Prostate gland (tissue), 2 donors: Measurements from ENCODE around the gene CIRBP. TPM values are rescaled to one million over a fixed set of nuclear protein-coding genes. Genes with fewer than 3 reads are reported as not detected.

ENCODE experiments used
- DNase-seq: peaks from one replicate; pipeline ENCODE4 v3.0.0-alpha.2; 2019; ENCODE audit warnings: low spot score
- H3K27ac ChIP-seq, 2 donors: fragments of 200-600 bp; sonication (generic); 2 replicates each; pipeline ENCODE4 v1.5.1; 2017 to 2019
- H3K27me3 ChIP-seq: fragments of 200-600 bp; sonication (generic); replicated peaks from 2 replicates; pipeline ENCODE4 v1.5.1; 2019; ENCODE audit not compliant: insufficient read depth
- H3K36me3 ChIP-seq, 2 donors: fragments of 200-600 bp; sonication (generic); 1 replicate in 1 of 2; 2 replicates in 1 of 2; pipeline versions ENCODE4 v1.5.1 to v1.8.1; 2017 to 2019
- H3K4me1 ChIP-seq: fragments of 200-600 bp; sonication (generic); replicated peaks from 2 replicates; pipeline ENCODE4 v1.5.1; 2019
- H3K4me3 ChIP-seq, 2 donors: fragments of 200-600 bp; sonication (generic); 2 replicates each; pipeline ENCODE4 v1.5.1; 2017 to 2019
- H3K9me3 ChIP-seq: fragments of 200-600 bp; sonication (generic); 2 replicates; pipeline ENCODE4 v1.5.1; 2017
- POLR2A ChIP-seq: fragments of 450-650 bp; IDR thresholded peaks from one replicate; pipeline ENCODE4 v1.6.1; 2016; ENCODE audit warnings: antibody characterized with exemption, mild to moderate bottlenecking
- POLR2AphosphoS5 ChIP-seq: sonication (generic); formaldehyde crosslinking; IDR thresholded peaks from one replicate; pipeline ENCODE4 v1.6.1; 2017; ENCODE audit warnings: antibody characterized with exemption
- WGBS: methylation state at CpG from one replicate; pipeline ENCODE4 v1.1.5; 2018; 5-methylcytosine and 5-hydroxymethylcytosine counted together
- intact Hi-C: fragments of 100-400 bp; cut with DNase I; formaldehyde crosslinking; loops from one replicate; pipeline ENCODE4 v1.14.2; 2022
- total RNA-seq, 2 donors: library from RNA; depleted of rRNA; stranded (reverse); fragments of >200 nt; gene quantifications; one replicate each; pipeline ENCODE4 v1.1.0, GENCODE V29; 2016
- TF ChIP-seq, protein P1 (sequence below), 4 experiments: fragments of 200-600 bp in 2 of 4; fragments of 450-650 bp in 2 of 4; sonication (generic) in 2 of 4; IDR thresholded peaks; 1 replicate in 3 of 4; 2 replicates in 1 of 4; pipeline ENCODE4 v1.5.1; 2016 to 2019; ENCODE audit warnings: antibody characterized with exemption in 4 of 4, mild to moderate bottlenecking in 2 of 4, moderate library complexity in 2 of 4

The CIRBP gene
- total RNA-seq, 2 donors from 2014 or later, result 753 to 863 TPM

DNA sequence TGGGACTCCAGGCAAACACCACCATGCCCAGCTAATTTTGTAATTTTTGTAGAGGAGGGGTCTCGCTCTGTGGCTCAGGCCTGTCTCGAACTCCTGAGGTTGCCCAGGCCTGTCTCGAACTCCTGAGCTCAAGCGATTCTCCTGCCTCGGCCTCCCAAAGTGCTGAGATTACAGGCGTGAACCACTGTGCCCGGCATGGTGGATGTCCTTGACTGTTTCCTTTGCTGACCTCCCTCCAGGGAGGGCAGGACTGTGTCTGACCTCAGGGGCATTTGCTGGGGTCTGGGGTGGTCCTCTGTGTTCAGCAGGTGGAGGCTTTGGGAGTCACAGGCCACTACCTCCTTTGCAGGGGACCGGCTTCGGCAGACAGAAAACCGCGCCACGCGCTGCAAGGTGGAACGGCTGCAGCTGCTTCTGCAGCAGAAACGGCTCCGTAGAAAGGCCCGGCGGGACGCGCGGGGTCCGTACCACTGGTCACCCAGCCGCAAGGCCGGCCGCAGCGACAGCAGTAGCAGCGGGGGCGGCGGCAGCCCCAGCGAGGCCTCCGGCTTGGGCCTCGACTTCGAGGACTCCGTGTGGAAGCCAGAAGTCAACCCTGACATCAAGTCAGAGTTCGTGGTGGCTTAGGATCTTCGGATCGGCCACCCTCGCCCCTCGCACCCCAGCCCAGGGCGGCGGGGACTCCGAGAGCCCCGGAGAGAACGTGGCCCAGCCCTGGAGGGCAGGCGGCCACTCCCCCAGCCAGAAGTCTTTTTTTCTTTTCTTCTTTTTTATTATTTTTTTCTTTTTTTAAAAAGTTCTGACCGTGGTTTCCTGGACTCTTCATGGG is 12.3 kb upstream of the CIRBP start:
- TF ChIP-seq POLR2A, result no peak
- DNase-seq, result no peak
- Histone ChIP-seq H3K27ac (peak overlapping the region in 1 of 2 donors; percentile 100), H3K9me3 (no peaks in the 10 kb centered on the region), H3K4me3 (no peak overlapping the region), H3K4me1 (peaks cover 54% of the 10 kb centered on the region), H3K27me3 (no peaks in the 10 kb centered on the region), H3K36me3 (peaks cover 16 to 31% of the 10 kb centered on the region in 2 donors)
- 78% methylated on average over 46 of the region's 46 CpGs for WGBS
- intact Hi-C loops, result no loop called here

- 48% methylated on average over 23 of the region's 23 CpGs for WGBS
- peaks cover 16 to 31% of the 10 kb centered on the region in 2 donors for H3K36me3 ChIP-seq
- no peaks in the 10 kb centered on the region for H3K27me3 ChIP-seq
- H3K4me3 ChIP-seq, result no peak overlapping the region
- H3K4me1 ChIP-seq, result peaks cover 59% of the 10 kb centered on the region
- H3K27ac ChIP-seq, result peak overlapping the region; percentile 89 to 100
- no peak for DNase-seq
- intact Hi-C loops, result no loop called here
- no peak for TF ChIP-seq POLR2AphosphoS5
- TF ChIP-seq, protein P1, sequence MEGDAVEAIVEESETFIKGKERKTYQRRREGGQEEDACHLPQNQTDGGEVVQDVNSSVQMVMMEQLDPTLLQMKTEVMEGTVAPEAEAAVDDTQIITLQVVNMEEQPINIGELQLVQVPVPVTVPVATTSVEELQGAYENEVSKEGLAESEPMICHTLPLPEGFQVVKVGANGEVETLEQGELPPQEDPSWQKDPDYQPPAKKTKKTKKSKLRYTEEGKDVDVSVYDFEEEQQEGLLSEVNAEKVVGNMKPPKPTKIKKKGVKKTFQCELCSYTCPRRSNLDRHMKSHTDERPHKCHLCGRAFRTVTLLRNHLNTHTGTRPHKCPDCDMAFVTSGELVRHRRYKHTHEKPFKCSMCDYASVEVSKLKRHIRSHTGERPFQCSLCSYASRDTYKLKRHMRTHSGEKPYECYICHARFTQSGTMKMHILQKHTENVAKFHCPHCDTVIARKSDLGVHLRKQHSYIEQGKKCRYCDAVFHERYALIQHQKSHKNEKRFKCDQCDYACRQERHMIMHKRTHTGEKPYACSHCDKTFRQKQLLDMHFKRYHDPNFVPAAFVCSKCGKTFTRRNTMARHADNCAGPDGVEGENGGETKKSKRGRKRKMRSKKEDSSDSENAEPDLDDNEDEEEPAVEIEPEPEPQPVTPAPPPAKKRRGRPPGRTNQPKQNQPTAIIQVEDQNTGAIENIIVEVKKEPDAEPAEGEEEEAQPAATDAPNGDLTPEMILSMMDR (IDR thresholded peaks at IDR 0.05), result no peak
- TF ChIP-seq POLR2A, result no peak
- no peaks in the 10 kb centered on the region for H3K9me3 ChIP-seq
Measured at GRCh38 chr19:1257475-1258162, 11.5 kb upstream of the CIRBP start.

DNA sequence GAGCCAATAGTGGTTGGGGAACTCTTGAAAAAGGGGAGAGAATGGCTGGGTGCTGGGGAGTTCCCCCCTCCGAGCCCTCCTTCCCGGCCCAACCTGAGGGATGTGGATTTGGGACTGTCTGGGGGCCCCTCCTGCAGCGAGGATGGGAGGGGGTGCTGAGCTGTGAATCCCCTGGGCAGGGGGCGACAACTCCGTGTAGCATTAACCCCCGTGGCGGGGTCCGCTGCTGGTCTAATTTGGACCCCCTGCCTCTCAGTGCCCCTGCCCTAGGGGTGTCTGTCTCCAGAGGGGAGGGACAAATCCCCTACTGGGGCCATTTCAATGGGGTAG is 11.0 kb upstream of the CIRBP start:
- H3K4me3 ChIP-seq, result no peak overlapping the region
- intact Hi-C loops, result no loop called here
- peaks cover 16 to 31% of the 10 kb centered on the region in 2 donors for H3K36me3 ChIP-seq
- peaks cover 61% of the 10 kb centered on the region for H3K4me1 ChIP-seq
- 49% methylated on average over 8 of the region's 8 CpGs for WGBS
- H3K27ac ChIP-seq, result peak overlapping the region; percentile 89 to 100
- no peaks in the 10 kb centered on the region for H3K27me3 ChIP-seq
- DNase-seq, result no peak
- TF ChIP-seq, protein P1 (IDR thresholded peaks at IDR 0.05), result no peak
- TF ChIP-seq POLR2AphosphoS5 (no peak), POLR2A (no peak)
- H3K9me3 ChIP-seq, result no peaks in the 10 kb centered on the region

DNA sequence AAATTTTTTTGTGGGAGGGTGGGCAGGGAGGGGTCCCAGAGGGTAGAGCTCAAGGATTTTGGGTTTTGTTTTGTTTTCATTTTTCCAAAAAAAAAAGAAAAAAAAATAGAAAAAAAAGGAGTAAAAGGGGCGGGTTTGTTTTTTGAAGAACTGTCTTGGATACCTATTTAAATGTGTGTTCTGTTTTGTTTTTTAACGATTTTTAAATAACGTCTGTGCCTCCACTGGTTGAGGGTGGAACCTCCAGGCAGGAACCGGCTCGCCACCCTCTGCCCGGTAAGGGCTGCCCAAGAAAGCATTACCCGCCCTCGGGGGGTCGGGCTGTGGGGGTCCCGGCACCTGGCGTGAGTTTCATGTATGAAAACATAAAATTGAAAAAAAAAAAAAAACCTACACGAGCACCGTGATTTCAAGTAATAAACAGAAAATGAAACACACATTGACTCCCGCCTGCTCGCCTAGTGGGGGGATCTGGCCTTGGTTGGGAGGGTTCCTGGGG is 10.4 kb upstream of the CIRBP start:
- Histone ChIP-seq H3K4me1 (peaks cover 56% of the 10 kb centered on the region), H3K4me3 (peak overlapping the region in 1 of 2 donors; percentile 10), H3K36me3 (peaks cover 16 to 31% of the 10 kb centered on the region in 2 donors), H3K9me3 (no peaks in the 10 kb centered on the region), H3K27me3 (no peaks in the 10 kb centered on the region), H3K27ac (peak overlapping the region; percentile 89 to 100)
- intact Hi-C loops, result no loop called here
- TF ChIP-seq POLR2AphosphoS5 (no peak), POLR2A (no peak)
- TF ChIP-seq, protein P1 (IDR thresholded peaks at IDR 0.05), result no peak
- WGBS, result 14% methylated on average over 15 of the region's 15 CpGs
- no peak for DNase-seq

GRCh38 chr19:1259206-1259875 is 9.8 kb upstream of the CIRBP start:
- peak; percentile 62 for DNase-seq
- Histone ChIP-seq H3K36me3 (peaks cover 13 to 26% of the 10 kb centered on the region in 2 donors), H3K4me3 (peak overlapping the region in 1 of 2 donors; percentile 10), H3K27ac (peak overlapping the region; percentile 89 to 100), H3K27me3 (no peaks in the 10 kb centered on the region), H3K4me1 (peaks cover 51% of the 10 kb centered on the region), H3K9me3 (no peaks in the 10 kb centered on the region)
- 24% methylated on average over 17 of the region's 17 CpGs for WGBS
- TF ChIP-seq, protein P1 (IDR thresholded peaks at IDR 0.05), result no peak
- TF ChIP-seq POLR2A (peak; percentile 46), POLR2AphosphoS5 (peak; percentile 55)
- intact Hi-C loops, result no loop called here
